GM23338 (cell line): ENCODE measurements around the gene COBLL1. TPM values are rescaled to one million over a fixed set of nuclear protein-coding genes. Genes with fewer than 3 reads are reported as not detected.

ENCODE experiments used
- ATAC-seq: fragments of 200-7000 bp; cut with Tn5 transposase; 3 replicates; pipeline ENCODE4 v1.9.1; 2020
- DNase-seq: peaks from one replicate; pipeline ENCODE4 v3.0.0-alpha.2; 2015; ENCODE audit warnings: low spot score
- H2AFZ ChIP-seq: fragments of 200-600 bp; sonication (generic); 2 replicates; pipeline ENCODE4 v1.8.0; 2016; ENCODE audit warnings: antibody characterized with exemption, mild to moderate bottlenecking, moderate library complexity
- H3F3A ChIP-seq: fragments of 200-600 bp; sonication (generic); replicated peaks from 2 replicates; pipeline ENCODE4 v1.8.0; 2017; ENCODE audit warnings: antibody characterized with exemption, mixed run types, low read depth
- H3K27ac ChIP-seq: fragments of 200-600 bp; sonication (generic); 2 replicates; pipeline ENCODE4 v1.6.1; 2016; ENCODE audit warnings: low read depth
- H3K27me3 ChIP-seq: fragments of 200-600 bp; sonication (generic); 2 replicates; pipeline ENCODE4 v1.8.0; 2016; ENCODE audit warnings: mild to moderate bottlenecking, mixed run types, moderate library complexity; ENCODE audit not compliant: insufficient read depth
- H3K36me3 ChIP-seq: fragments of 200-600 bp; sonication (generic); 2 replicates; pipeline ENCODE4 v1.8.0; 2016; ENCODE audit warnings: mild to moderate bottlenecking; ENCODE audit not compliant: insufficient read depth
- H3K4me1 ChIP-seq: fragments of 200-600 bp; sonication (generic); 2 replicates; pipeline ENCODE4 v1.8.0; 2016; ENCODE audit warnings: mild to moderate bottlenecking, moderate library complexity; ENCODE audit not compliant: insufficient read depth
- H3K4me2 ChIP-seq: fragments of 200-600 bp; sonication (generic); 2 replicates; pipeline ENCODE4 v1.7.1; 2017; ENCODE audit warnings: mixed run types
- H3K4me3 ChIP-seq: fragments of 200-600 bp; sonication (generic); 2 replicates; pipeline ENCODE4 v1.6.1; 2016; ENCODE audit warnings: mixed run types
- H3K79me2 ChIP-seq: fragments of 200-600 bp; sonication (generic); replicated peaks from 2 replicates; pipeline ENCODE4 v1.8.0; 2017; ENCODE audit warnings: mild to moderate bottlenecking; ENCODE audit not compliant: insufficient read depth
- H3K9me2 ChIP-seq: fragments of 200-600 bp; sonication (generic); 2 replicates; pipeline ENCODE4 v1.8.0; 2017; ENCODE audit not compliant: insufficient read depth
- H4K20me1 ChIP-seq: fragments of 200-600 bp; sonication (generic); replicated peaks from 2 replicates; pipeline ENCODE4 v1.8.0; 2017; ENCODE audit warnings: mild to moderate bottlenecking; ENCODE audit not compliant: insufficient read depth
- H3K27ac Mint-ChIP-seq: 2 replicates; pipeline ENCODE4 v1.8.0; 2020; ENCODE audit warnings: inconsistent platforms, mild to moderate bottlenecking, moderate library complexity, mixed read lengths
- H3K27me3 Mint-ChIP-seq: 3 replicates; pipeline ENCODE4 v1.8.0; 2022; ENCODE audit warnings: low read depth, mild to moderate bottlenecking, moderate library complexity, mixed read lengths, inconsistent platforms; ENCODE audit not compliant: insufficient read depth, poor library complexity
- H3K36me3 Mint-ChIP-seq: 3 replicates; pipeline ENCODE4 v1.8.0; 2021; ENCODE audit warnings: low read depth, mild to moderate bottlenecking, inconsistent platforms, moderate library complexity, mixed read lengths
- H3K4me1 Mint-ChIP-seq: 3 replicates; pipeline ENCODE4 v1.8.0; 2020; ENCODE audit warnings: mild to moderate bottlenecking, inconsistent platforms, mixed read lengths
- H3K4me3 Mint-ChIP-seq: 3 replicates; pipeline ENCODE4 v1.8.0; 2021; ENCODE audit warnings: moderate library complexity, mild to moderate bottlenecking, inconsistent platforms, mixed read lengths
- H3K9me3 Mint-ChIP-seq: 3 replicates; pipeline ENCODE4 v1.8.0; 2020; ENCODE audit warnings: moderate library complexity, mild to moderate bottlenecking, inconsistent platforms, mixed read lengths
- EZH2 ChIP-seq: fragments of 200-600 bp; sonication (generic); IDR thresholded peaks from one replicate; pipeline ENCODE4 v1.8.0; 2017; ENCODE audit warnings: antibody characterized with exemption, mild to moderate bottlenecking, low read depth; ENCODE audit not compliant: unreplicated experiment
- EZH2phosphoT487 ChIP-seq: fragments of 200-600 bp; sonication (generic); IDR thresholded peaks from one replicate; pipeline ENCODE4 v1.8.1; 2018; ENCODE audit warnings: antibody characterized with exemption; ENCODE audit not compliant: unreplicated experiment
- JUNB ChIP-seq: IDR thresholded peaks from one replicate; pipeline ENCODE4 v1.6.1; 2016; ENCODE audit warnings: antibody characterized with exemption; ENCODE audit not compliant: unreplicated experiment
- POLR2AphosphoS5 ChIP-seq: IDR thresholded peaks from 2 replicates; pipeline ENCODE4 v1.6.1; 2016; ENCODE audit warnings: antibody characterized with exemption, low read depth
- STAT1 ChIP-seq: IDR thresholded peaks from one replicate; pipeline ENCODE4 v1.6.1; 2016; ENCODE audit warnings: antibody characterized with exemption; ENCODE audit not compliant: unreplicated experiment
- ZNF114 ChIP-seq: fragments of 250-450 bp; sonication (Bioruptor Pico); IDR thresholded peaks from 2 replicates; pipeline ENCODE4 v1.5.0; 2020; ENCODE audit warnings: mild to moderate bottlenecking, moderate library complexity
- ZNF331 ChIP-seq: fragments of 250-450 bp; sonication (Bioruptor Pico); IDR thresholded peaks from 2 replicates; pipeline ENCODE4 v1.5.0; 2020; ENCODE audit warnings: low read depth, mild to moderate bottlenecking, moderate library complexity
- polyA plus RNA-seq: library from polyadenylated mRNA; unstranded; fragments of >200 nt; fragmentation: Nextera tagmentation; extraction: Ambion mirVana; gene quantifications from 2 replicates; pipeline ENCODE4 v1.2.1, GENCODE V29; 2016
- total RNA-seq: library from RNA; depleted of rRNA; stranded (reverse); fragments of >200 nt; shearing (Covaris generic); gene quantifications from 2 replicates; pipeline ENCODE4 v1.2.3, GENCODE V29; 2014
- TF ChIP-seq, protein P1 (sequence below), 2 experiments: fragments of 200-600 bp in 1 of 2; sonication (generic) in 1 of 2; conservative IDR thresholded peaks; 2 replicates each; pipeline versions ENCODE4 v1.5.1 to v1.6.1; 2016 to 2017; ENCODE audit warnings: antibody characterized with exemption in 2 of 2, low read depth in 2 of 2, mild to moderate bottlenecking in 2 of 2, moderate library complexity in 1 of 2
- TF ChIP-seq, protein P2 (sequence below): IDR thresholded peaks from 2 replicates; pipeline ENCODE4 v1.6.1; 2016; ENCODE audit warnings: antibody characterized with exemption
- TF ChIP-seq, protein P3 (sequence below): IDR thresholded peaks from one replicate; pipeline ENCODE4 v1.6.1; 2018; ENCODE audit warnings: antibody characterized with exemption; ENCODE audit not compliant: unreplicated experiment

The COBLL1 gene
- total and polyA plus RNA-seq, 2 experiments from 2014 or later, result 2.9 to 7.4 TPM

DNA sequence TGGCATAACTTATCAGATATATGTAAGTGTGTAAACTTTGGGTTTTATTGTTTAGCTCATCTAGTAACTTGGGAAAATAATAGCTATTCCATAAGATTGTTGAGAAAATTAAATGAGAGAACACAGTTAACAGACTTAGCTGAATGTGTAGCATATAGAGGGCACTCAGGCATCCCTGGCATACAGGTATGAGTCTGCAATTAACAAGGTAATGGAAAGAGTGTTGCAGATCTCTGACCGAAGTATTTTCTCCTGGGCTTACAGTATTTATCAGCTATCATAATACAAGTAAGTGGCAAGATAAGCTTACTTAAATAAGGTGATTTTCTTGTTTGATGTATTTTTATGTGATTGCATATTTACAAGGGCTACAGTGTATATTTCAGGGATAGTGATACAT, 7.9 kb upstream of the COBLL1 start (continued):
- TF ChIP-seq, protein P1, sequence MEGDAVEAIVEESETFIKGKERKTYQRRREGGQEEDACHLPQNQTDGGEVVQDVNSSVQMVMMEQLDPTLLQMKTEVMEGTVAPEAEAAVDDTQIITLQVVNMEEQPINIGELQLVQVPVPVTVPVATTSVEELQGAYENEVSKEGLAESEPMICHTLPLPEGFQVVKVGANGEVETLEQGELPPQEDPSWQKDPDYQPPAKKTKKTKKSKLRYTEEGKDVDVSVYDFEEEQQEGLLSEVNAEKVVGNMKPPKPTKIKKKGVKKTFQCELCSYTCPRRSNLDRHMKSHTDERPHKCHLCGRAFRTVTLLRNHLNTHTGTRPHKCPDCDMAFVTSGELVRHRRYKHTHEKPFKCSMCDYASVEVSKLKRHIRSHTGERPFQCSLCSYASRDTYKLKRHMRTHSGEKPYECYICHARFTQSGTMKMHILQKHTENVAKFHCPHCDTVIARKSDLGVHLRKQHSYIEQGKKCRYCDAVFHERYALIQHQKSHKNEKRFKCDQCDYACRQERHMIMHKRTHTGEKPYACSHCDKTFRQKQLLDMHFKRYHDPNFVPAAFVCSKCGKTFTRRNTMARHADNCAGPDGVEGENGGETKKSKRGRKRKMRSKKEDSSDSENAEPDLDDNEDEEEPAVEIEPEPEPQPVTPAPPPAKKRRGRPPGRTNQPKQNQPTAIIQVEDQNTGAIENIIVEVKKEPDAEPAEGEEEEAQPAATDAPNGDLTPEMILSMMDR (conservative IDR thresholded peaks at IDR 0.05; ENCODE audit: low read depth in 2 of 2), result no peak
- TF ChIP-seq EZH2phosphoT487 (no peak), JUNB (no peak), ZNF114 (CRISPR knock-in tag) (no peak), EZH2 (no peak), ZNF331 (CRISPR knock-in tag) (no peak), STAT1 (no peak)
- TF ChIP-seq, protein P2, sequence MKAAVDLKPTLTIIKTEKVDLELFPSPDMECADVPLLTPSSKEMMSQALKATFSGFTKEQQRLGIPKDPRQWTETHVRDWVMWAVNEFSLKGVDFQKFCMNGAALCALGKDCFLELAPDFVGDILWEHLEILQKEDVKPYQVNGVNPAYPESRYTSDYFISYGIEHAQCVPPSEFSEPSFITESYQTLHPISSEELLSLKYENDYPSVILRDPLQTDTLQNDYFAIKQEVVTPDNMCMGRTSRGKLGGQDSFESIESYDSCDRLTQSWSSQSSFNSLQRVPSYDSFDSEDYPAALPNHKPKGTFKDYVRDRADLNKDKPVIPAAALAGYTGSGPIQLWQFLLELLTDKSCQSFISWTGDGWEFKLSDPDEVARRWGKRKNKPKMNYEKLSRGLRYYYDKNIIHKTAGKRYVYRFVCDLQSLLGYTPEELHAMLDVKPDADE, result no peak
- TF ChIP-seq, protein P3, sequence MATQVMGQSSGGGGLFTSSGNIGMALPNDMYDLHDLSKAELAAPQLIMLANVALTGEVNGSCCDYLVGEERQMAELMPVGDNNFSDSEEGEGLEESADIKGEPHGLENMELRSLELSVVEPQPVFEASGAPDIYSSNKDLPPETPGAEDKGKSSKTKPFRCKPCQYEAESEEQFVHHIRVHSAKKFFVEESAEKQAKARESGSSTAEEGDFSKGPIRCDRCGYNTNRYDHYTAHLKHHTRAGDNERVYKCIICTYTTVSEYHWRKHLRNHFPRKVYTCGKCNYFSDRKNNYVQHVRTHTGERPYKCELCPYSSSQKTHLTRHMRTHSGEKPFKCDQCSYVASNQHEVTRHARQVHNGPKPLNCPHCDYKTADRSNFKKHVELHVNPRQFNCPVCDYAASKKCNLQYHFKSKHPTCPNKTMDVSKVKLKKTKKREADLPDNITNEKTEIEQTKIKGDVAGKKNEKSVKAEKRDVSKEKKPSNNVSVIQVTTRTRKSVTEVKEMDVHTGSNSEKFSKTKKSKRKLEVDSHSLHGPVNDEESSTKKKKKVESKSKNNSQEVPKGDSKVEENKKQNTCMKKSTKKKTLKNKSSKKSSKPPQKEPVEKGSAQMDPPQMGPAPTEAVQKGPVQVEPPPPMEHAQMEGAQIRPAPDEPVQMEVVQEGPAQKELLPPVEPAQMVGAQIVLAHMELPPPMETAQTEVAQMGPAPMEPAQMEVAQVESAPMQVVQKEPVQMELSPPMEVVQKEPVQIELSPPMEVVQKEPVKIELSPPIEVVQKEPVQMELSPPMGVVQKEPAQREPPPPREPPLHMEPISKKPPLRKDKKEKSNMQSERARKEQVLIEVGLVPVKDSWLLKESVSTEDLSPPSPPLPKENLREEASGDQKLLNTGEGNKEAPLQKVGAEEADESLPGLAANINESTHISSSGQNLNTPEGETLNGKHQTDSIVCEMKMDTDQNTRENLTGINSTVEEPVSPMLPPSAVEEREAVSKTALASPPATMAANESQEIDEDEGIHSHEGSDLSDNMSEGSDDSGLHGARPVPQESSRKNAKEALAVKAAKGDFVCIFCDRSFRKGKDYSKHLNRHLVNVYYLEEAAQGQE, result no peak

DNA sequence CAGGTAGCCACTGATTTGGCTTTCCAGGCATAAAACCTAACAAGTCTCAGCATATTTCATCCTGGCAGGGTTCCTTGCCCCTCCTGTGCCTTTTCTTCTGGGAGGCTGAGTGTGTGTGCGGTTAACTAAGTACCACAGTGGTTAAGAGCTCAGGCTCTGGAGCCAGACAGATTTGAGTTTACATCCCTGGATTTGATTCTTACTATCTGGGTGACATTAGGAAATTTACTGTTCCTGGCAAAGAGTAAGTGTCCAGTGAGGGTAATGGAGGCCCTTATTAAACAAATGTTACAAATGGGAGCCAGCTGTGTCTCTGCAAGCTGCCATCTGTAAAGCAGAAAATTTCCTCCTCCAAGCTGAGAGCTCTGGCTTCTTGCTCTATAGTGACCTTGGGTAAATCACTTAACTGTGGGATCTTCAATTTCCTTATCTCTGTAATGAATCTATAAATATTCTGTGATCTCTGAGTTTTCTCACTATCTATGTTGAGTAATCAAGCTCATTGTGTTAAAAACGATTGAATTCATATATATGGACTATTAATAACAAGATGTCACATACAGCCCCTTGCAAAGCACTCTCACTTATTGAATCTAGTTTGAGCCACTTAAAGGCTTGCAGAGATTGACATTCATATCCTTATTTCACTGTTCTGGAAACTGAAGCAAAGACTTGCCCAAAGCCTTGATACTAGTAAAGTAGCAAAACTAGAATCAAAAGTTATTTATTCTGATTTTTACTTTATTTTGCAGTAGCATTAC, 6.5 kb upstream of the COBLL1 start:
- Histone ChIP-seq H3K79me2 (no peaks in the 10 kb centered on the region), H2AFZ (no peak overlapping the region; the same call in 1 of the 2 replicates), H4K20me1 (no peaks in the 10 kb centered on the region), H3K9me2 (no peaks in the 10 kb centered on the region), H3K4me3 (no peak overlapping the region), H3K4me2 (no peak overlapping the region), H3F3A (no peaks in the 10 kb centered on the region), H3K27me3 (no peaks in the 10 kb centered on the region), H3K4me1 (peaks cover 8% of the 10 kb centered on the region), H3K27ac (no peak overlapping the region), H3K36me3 (no peaks in the 10 kb centered on the region)
- ATAC-seq, result no peak
- Mint-ChIP-seq H3K27me3 (no peaks in the 10 kb centered on the region), H3K36me3 (no peaks in the 10 kb centered on the region), H3K4me1 (peaks cover 3% of the 10 kb centered on the region; the same call in 2 of the 3 replicates), H3K27ac (no peak overlapping the region), H3K4me3 (no peak overlapping the region), H3K9me3 (no peaks in the 10 kb centered on the region)
- TF ChIP-seq EZH2phosphoT487 (no peak), ZNF331 (CRISPR knock-in tag) (no peak), POLR2AphosphoS5 (no peak), JUNB (no peak)
- TF ChIP-seq, protein P1 (conservative IDR thresholded peaks at IDR 0.05; ENCODE audit: low read depth in 2 of 2), result no peak
- DNase-seq, result no peak
